Pancreas (tissue), 10 donors: Measurements from ENCODE around the gene ZNF581. TPM values are rescaled to one million over a fixed set of nuclear protein-coding genes. Genes with fewer than 3 reads are reported as not detected.

Source experiments
- ATAC-seq, 4 donors: fragments of 200-7000 bp; cut with Tn5 transposase; one replicate each; pipeline versions ENCODE4 v1.8.0 to v1.9.1; 2020; ENCODE audit warnings: mild to moderate bottlenecking in 4 of 4, moderate library complexity in 4 of 4
- DNase-seq, 6 donors: peaks; one replicate each; pipeline ENCODE4 v3.0.0-alpha.2; 2020
- FAIRE-seq: peaks from 2 replicates; lab custom pipeline; 2012; peaks lifted over from hg19 to GRCh38; lab: Jason Lieb, UNC
- H3K27ac ChIP-seq, 4 donors: fragments of 200-600 bp; sonication (generic); 1 replicate in 3 of 4; 2 replicates in 1 of 4; pipeline versions ENCODE4 v1.5.0 to v1.8.0; 2020
- H3K27me3 ChIP-seq, 4 donors: fragments of 200-600 bp; one replicate each; pipeline ENCODE4 v1.8.0; 2021
- H3K36me3 ChIP-seq, 3 donors: fragments of 200-600 bp; sonication (generic) in 1 of 3; one replicate each; pipeline versions ENCODE4 v1.5.0 to v1.8.0; 2020 to 2021
- H3K4me1 ChIP-seq, 3 donors: fragments of 200-600 bp; one replicate each; pipeline ENCODE4 v1.8.0; 2021
- H3K4me3 ChIP-seq, 4 donors: fragments of 200-600 bp; sonication (generic) in 2 of 4; one replicate each; pipeline versions ENCODE4 v1.5.0 to v1.8.0; 2020 to 2021
- H3K9me3 ChIP-seq, 4 donors: fragments of 200-600 bp; one replicate each; pipeline ENCODE4 v1.8.0; 2021
- CTCF ChIP-seq, 4 donors: fragments of 200-600 bp; sonication (generic) in 3 of 4; IDR thresholded peaks; one replicate each; pipeline versions ENCODE4 v1.5.0 to v1.8.0; 2021; ENCODE audit warnings: antibody characterized with exemption in 4 of 4
- WGBS, 2 donors: extraction: QIAGEN DNeasy Blood & Tissue Kit; methylation state at CpG; one replicate each; pipeline ENCODE4 v1.1.7; 2013; 5-methylcytosine and 5-hydroxymethylcytosine counted together
- intact Hi-C, 3 donors: fragments of 100-400 bp; cut with DNase I; formaldehyde crosslinking; loops; one replicate each; pipeline versions ENCODE4 v1.11.1 to v1.14.2; 2022
- polyA plus RNA-seq, 2 donors: library from polyadenylated mRNA; stranded (reverse); fragments of 200-250 nt; gene quantifications; one replicate each; pipeline ENCODE4 v1.2.3, GENCODE V29; 2013
- total RNA-seq, 6 donors: library from RNA; stranded (reverse); fragmentation: NEBNext Ultra II Directional in 4 of 6; extraction: Animal tissue kit (Norgen Biotek cat#: 25700) in 4 of 6; gene quantifications; one replicate each; pipeline versions ENCODE4 v1.2.1 to v1.2.4, GENCODE V29; 2021 to 2023
- donor health status: healthy with polysubstance abuse.
- donor health status: DM: no; HTN: no; CAD: no; lungs with moderate emphysema.
- donor health status: DM: no; HTN: no; CAD: no.
- donor health status: control.
- donor health status: control.
- donor health status: Bipolar disorder and iron deficiency.
- donor health status: DM: yes; HTN: yes; CAD: no.
- donor health status: DM: no; HTN: no; CAD: no.
- donor health status: DM: no; HTN: no; CAD: no.
- donor health status: DM: yes; HTN: yes; CAD: no.

ZNF581 gene
- total and polyA plus RNA-seq, 8 donors, result 12.9 to 23.2 (median 15.2) TPM

- 87 to 89% methylated on average over 5 of the region's 5 CpGs for WGBS, 2 donors
- no peak for TF ChIP-seq CTCF (IDR thresholded peaks at IDR 0.05)
- H3K36me3 ChIP-seq, result peaks cover 7 to 29% (median 18%) of the 10 kb centered on the region in 3 donors
- FAIRE-seq, result no peak
- peaks cover 5 to 19% (median 14%) of the 10 kb centered on the region in 3 donors for H3K4me1 ChIP-seq
- no peak for ATAC-seq
- H3K27ac ChIP-seq, result no peak overlapping the region
- H3K9me3 ChIP-seq, result no peaks in the 10 kb centered on the region
- DNase-seq, result peak in 1 of 6 donors; percentile 2
- intact Hi-C loops, result no loop called here
- H3K27me3 ChIP-seq, result no peaks in the 10 kb centered on the region
- H3K4me3 ChIP-seq, result no peak overlapping the region
These were observed 29.0 kb downstream of the ZNF581 start for GRCh38 chr19:55672418-55672817.

GRCh38 chr19:55673465-55673864 lies 30.0 kb downstream of the ZNF581 start:
- DNase-seq (peak in 1 of 6 donors; percentile 58), FAIRE-seq (no peak), ATAC-seq (no peak)
- 79 to 85% methylated on average over 9 of the region's 9 CpGs for WGBS, 2 donors
- Histone ChIP-seq H3K4me3 (no peak overlapping the region), H3K4me1 (peaks cover 14 to 30% (median 23%) of the 10 kb centered on the region in 3 donors), H3K36me3 (peaks cover 7 to 24% (median 19%) of the 10 kb centered on the region in 3 donors), H3K27me3 (no peaks in the 10 kb centered on the region), H3K9me3 (no peaks in the 10 kb centered on the region), H3K27ac (no peak overlapping the region)
- no peak for TF ChIP-seq CTCF (IDR thresholded peaks at IDR 0.05)
- intact Hi-C loops, result no loop called here

- H3K27ac ChIP-seq, result no peak overlapping the region
- peak in 1 of 6 donors; percentile 53 for DNase-seq
- intact Hi-C loops, result no loop called here
- ATAC-seq, result no peak
- WGBS, 2 donors, result 60 to 62% methylated on average over 13 to 15 of the region's 15 CpGs
- no peak for FAIRE-seq
- no peaks in the 10 kb centered on the region for H3K9me3 ChIP-seq
- no peaks in the 10 kb centered on the region for H3K27me3 ChIP-seq
- no peak for TF ChIP-seq CTCF (IDR thresholded peaks at IDR 0.05)
- peaks cover 7 to 24% (median 19%) of the 10 kb centered on the region in 3 donors for H3K36me3 ChIP-seq
- peaks cover 18 to 34% (median 25%) of the 10 kb centered on the region in 3 donors for H3K4me1 ChIP-seq
- no peak overlapping the region for H3K4me3 ChIP-seq
These were observed 30.4 kb downstream of the ZNF581 start for GRCh38 chr19:55673889-55674288.

- Histone ChIP-seq H3K4me3 (peak overlapping the region; percentile 74 to 98 (median 84)), H3K27ac (peak overlapping the region; percentile 67 to 88 (median 84)), H3K4me1 (peaks cover 24 to 40% (median 25%) of the 10 kb centered on the region in 3 donors), H3K27me3 (no peaks in the 10 kb centered on the region), H3K36me3 (peaks cover 4 to 24% (median 17%) of the 10 kb centered on the region in 3 donors), H3K9me3 (no peaks in the 10 kb centered on the region)
- WGBS, 2 donors, result 21 to 25% methylated on average over 15 to 17 of the region's 17 CpGs
- ATAC-seq, result no peak
- FAIRE-seq, result no peak
- DNase-seq, result no peak
- TF ChIP-seq CTCF (IDR thresholded peaks at IDR 0.05), result no peak
- intact Hi-C loops, result no loop called here
These were observed 31.0 kb downstream of the ZNF581 start for GRCh38 chr19:55674459-55674840.
